Fibroblast of pulmonary artery (primary cell): ENCODE measurements around the gene SECISBP2L.

Experiments used
- DNase-seq: peaks from one replicate; pipeline ENCODE4 v3.0.0-alpha.2; 2010; ENCODE audit warnings: low read depth
- H3K4me3 ChIP-seq: replicated peaks from 2 replicates; pipeline ENCODE4 v1.5.1; 2011; ENCODE audit warnings: low read depth, mild to moderate bottlenecking, control low read depth, low read length, moderate library complexity
- CTCF ChIP-seq: IDR thresholded peaks from 2 replicates; pipeline ENCODE4 v1.5.1; 2011; ENCODE audit warnings: mild to moderate bottlenecking, control low read depth, low read length, inconsistent platforms; ENCODE audit errors: missing control alignments

The SECISBP2L gene

GRCh38 chr15:48985516-48985915 is 60.7 kb downstream of the SECISBP2L start:
- TF ChIP-seq CTCF = no peak
- no peak overlapping the region for H3K4me3 ChIP-seq
- DNase-seq = no peak

- DNase-seq = peak; percentile 21
- no peak for TF ChIP-seq CTCF
Measured at GRCh38 chr15:48984811-48985352, 61.4 kb downstream of the SECISBP2L start.

GRCh38 chr15:48984021-48984710 is 62.1 kb downstream of the SECISBP2L start:
- no peak for DNase-seq
- H3K4me3 ChIP-seq = no peak overlapping the region
- no peak for TF ChIP-seq CTCF

More at GRCh38 chr15:48984811-48985352, 61.4 kb downstream of the SECISBP2L start:
- no peak overlapping the region for H3K4me3 ChIP-seq

- H3K4me3 ChIP-seq = no peak overlapping the region
- DNase-seq = no peak
- TF ChIP-seq CTCF = no peak
Measured at GRCh38 chr15:48983300-48983699, 62.9 kb downstream of the SECISBP2L start.

- DNase-seq = no peak
- H3K4me3 ChIP-seq = no peak overlapping the region
- no peak for TF ChIP-seq CTCF
Measured at GRCh38 chr15:48981941-48982340, 64.3 kb downstream of the SECISBP2L start.

GRCh38 chr15:48978638-48979037 is 67.6 kb downstream of the SECISBP2L start:
- no peak overlapping the region for H3K4me3 ChIP-seq
- no peak for DNase-seq
- TF ChIP-seq CTCF = no peak
